ENCODE data around the gene SLC30A9. TPM values are rescaled to one million over a fixed set of nuclear protein-coding genes. Genes with fewer than 3 reads are reported as not detected.

SLC30A9 gene
- polyA plus RNA-seq, 1 of the 3 experiments (the other 2 are of a cell fraction), result 34.2 TPM

- Histone ChIP-seq H4K20me1 (ENCODE audit: insufficient read depth) (no peaks in the 10 kb centered on the region), H3K27ac (ENCODE audit: low read depth in 2 of 2, low read length in 1 of 2) (no peak overlapping the region), H3K4me3 (ENCODE audit: low read depth in 2 of 2, low read length in 1 of 2) (no peak overlapping the region), H3K9me2 (no peaks in the 10 kb centered on the region), H3K79me2 (ENCODE audit: insufficient read depth) (no peaks in the 10 kb centered on the region), H2AFZ (ENCODE audit: low read depth) (no peak overlapping the region), H3K4me1 (ENCODE audit: control insufficient read depth in 1 of 2, insufficient read depth in 2 of 2, low read depth in 1 of 2, low read length in 1 of 2) (no peaks in the 10 kb centered on the region), H3K4me2 (no peak overlapping the region), H3K36me3 (replicated peaks in 1 of 2; ENCODE audit: control insufficient read depth in 1 of 2, insufficient read depth in 2 of 2, low read length in 1 of 2) (no peaks in the 10 kb centered on the region), H3F3A (replicated peaks; ENCODE audit: insufficient read depth) (no peaks in the 10 kb centered on the region), H3K27me3 (ENCODE audit: insufficient read depth) (no peaks in the 10 kb centered on the region), H3K9me3 (no peaks in the 10 kb centered on the region), H3K9ac (no peak overlapping the region)
- POLR2A ChIA-PET, result no interaction called here
- 19% methylated on average over 1 of the region's 1 CpG for WGBS (ENCODE audit: low lambda C conversion rate)
- TF ChIP-seq ELF1 (IDR thresholded peaks at IDR 0.05) (no peak), FOSL2 (IDR thresholded peaks at IDR 0.05; ENCODE audit: borderline replicate concordance, low read depth) (no peak), CHD2 (IDR thresholded peaks at IDR 0.05; ENCODE audit: low read length, partially characterized antibody) (no peak), YY1 (IDR thresholded peaks at IDR 0.05; ENCODE audit: low read depth) (no peak), TEAD4 (IDR thresholded peaks at IDR 0.05; ENCODE audit: borderline replicate concordance, insufficient read depth) (no peak), RCOR1 (IDR thresholded peaks at IDR 0.05; ENCODE audit: low read length) (no peak), FOXM1 (IDR thresholded peaks at IDR 0.05; ENCODE audit: low read depth) (no peak), CTCF (IDR thresholded peaks at IDR 0.05) (no peak), POLR2AphosphoS5 (IDR thresholded peaks at IDR 0.05; ENCODE audit: low read depth, low read length) (no peak), EZH2phosphoT487 (IDR thresholded peaks at IDR 0.05; ENCODE audit: borderline replicate concordance, low read depth) (no peak)
- TF ChIP-seq, protein P1, sequence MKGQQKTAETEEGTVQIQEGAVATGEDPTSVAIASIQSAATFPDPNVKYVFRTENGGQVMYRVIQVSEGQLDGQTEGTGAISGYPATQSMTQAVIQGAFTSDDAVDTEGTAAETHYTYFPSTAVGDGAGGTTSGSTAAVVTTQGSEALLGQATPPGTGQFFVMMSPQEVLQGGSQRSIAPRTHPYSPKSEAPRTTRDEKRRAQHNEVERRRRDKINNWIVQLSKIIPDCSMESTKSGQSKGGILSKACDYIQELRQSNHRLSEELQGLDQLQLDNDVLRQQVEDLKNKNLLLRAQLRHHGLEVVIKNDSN (IDR thresholded peaks at IDR 0.05; ENCODE audit: borderline replicate concordance, low read depth), result no peak
- TF ChIP-seq, protein P2, sequence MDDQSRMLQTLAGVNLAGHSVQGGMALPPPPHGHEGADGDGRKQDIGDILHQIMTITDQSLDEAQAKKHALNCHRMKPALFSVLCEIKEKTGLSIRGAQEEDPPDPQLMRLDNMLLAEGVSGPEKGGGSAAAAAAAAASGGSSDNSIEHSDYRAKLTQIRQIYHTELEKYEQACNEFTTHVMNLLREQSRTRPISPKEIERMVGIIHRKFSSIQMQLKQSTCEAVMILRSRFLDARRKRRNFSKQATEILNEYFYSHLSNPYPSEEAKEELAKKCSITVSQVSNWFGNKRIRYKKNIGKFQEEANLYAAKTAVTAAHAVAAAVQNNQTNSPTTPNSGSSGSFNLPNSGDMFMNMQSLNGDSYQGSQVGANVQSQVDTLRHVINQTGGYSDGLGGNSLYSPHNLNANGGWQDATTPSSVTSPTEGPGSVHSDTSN (IDR thresholded peaks at IDR 0.05), result no peak
- TF ChIP-seq, protein P3, sequence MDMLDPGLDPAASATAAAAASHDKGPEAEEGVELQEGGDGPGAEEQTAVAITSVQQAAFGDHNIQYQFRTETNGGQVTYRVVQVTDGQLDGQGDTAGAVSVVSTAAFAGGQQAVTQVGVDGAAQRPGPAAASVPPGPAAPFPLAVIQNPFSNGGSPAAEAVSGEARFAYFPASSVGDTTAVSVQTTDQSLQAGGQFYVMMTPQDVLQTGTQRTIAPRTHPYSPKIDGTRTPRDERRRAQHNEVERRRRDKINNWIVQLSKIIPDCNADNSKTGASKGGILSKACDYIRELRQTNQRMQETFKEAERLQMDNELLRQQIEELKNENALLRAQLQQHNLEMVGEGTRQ (IDR thresholded peaks at IDR 0.05; ENCODE audit: borderline replicate concordance, low read depth, low read length), result no peak
- CTCF ChIA-PET, result no interaction called here
- no peak for DNase-seq
Measured at GRCh38 chr4:42133006-42133405, 142.7 kb downstream of the SLC30A9 start.

DNA sequence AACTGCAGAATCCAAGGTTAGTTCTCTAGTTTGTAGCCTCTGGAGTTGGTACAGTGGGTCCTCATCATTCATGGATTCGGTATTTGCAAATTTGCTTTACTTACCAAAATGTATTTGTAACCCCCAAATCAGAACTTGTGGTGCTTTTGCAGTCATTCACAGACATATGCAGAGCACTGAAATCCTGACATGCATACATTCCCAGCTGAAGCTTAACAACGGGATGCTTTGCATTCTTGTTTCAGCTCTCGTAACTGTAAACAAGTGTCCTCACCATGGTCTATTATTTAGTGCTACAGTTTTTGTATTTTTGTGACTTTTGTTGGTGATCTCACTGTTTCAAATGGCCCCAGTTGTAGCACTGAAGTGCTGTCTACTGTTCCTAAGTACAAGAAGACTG lies 146.0 kb downstream of the SLC30A9 start:
- Histone ChIP-seq H2AFZ (ENCODE audit: low read depth) (no peak overlapping the region), H3K9me3 (no peaks in the 10 kb centered on the region), H3K36me3 (replicated peaks in 1 of 2; ENCODE audit: control insufficient read depth in 1 of 2, insufficient read depth in 2 of 2, low read length in 1 of 2) (no peaks in the 10 kb centered on the region), H3K9ac (no peak overlapping the region), H4K20me1 (ENCODE audit: insufficient read depth) (no peaks in the 10 kb centered on the region), H3K4me2 (no peak overlapping the region), H3K4me3 (ENCODE audit: low read depth in 2 of 2, low read length in 1 of 2) (no peak overlapping the region), H3K27me3 (ENCODE audit: insufficient read depth) (no peaks in the 10 kb centered on the region), H3K27ac (ENCODE audit: low read depth in 2 of 2, low read length in 1 of 2) (no peak overlapping the region), H3K79me2 (ENCODE audit: insufficient read depth) (no peaks in the 10 kb centered on the region), H3K4me1 (ENCODE audit: control insufficient read depth in 1 of 2, insufficient read depth in 2 of 2, low read depth in 1 of 2, low read length in 1 of 2) (no peaks in the 10 kb centered on the region), H3F3A (replicated peaks; ENCODE audit: insufficient read depth) (no peaks in the 10 kb centered on the region), H3K9me2 (no peaks in the 10 kb centered on the region)
- no peak for DNase-seq
- no peak for TF ChIP-seq FOXM1 (IDR thresholded peaks at IDR 0.05; ENCODE audit: low read depth)
- CTCF ChIA-PET, result interaction anchor here (1.1 kb wide), 1 partner anchor 16 kb away, joined by 3 read pairs; no protein-coding TSS in a partner anchor
- 42% methylated on average over 3 of the region's 3 CpGs for WGBS (ENCODE audit: low lambda C conversion rate)
- POLR2A ChIA-PET, result no interaction called here

Other genes starting within 250 kb of the SLC30A9 start
- gene PHOX2B, start 241.8 kb upstream of the SLC30A9 start, polyA plus RNA-seq (2012; rRNA removed), result 0.95 and 2.2 TPM in 2 replicates
- gene TMEM33, start 55.1 kb upstream of the SLC30A9 start, polyA plus RNA-seq (2012; rRNA removed), result 31.2 and 43.2 TPM in 2 replicates
- 0.05 and 0.11 TPM in 2 replicates for gene DCAF4L1, start 8.8 kb upstream of the SLC30A9 start, polyA plus RNA-seq (2012; rRNA removed)
- gene BEND4, start 162.1 kb downstream of the SLC30A9 start, polyA plus RNA-seq (2012; rRNA removed), result 0.02 and 0.03 TPM in 2 replicates

Measured in SK-N-SH (cell line).